Esophagus squamous epithelium (tissue), 5 donors: ENCODE results near the gene P4HA3. TPM values are rescaled to one million over a fixed set of nuclear protein-coding genes. Genes with fewer than 3 reads are reported as not detected.

ENCODE experiments used
- DNase-seq: peaks from one replicate; lab custom pipeline; 2025; lab: John Stamatoyannopoulos, UW
- H3K27ac ChIP-seq, 4 donors: fragments of 200-600 bp; sonication (generic); one replicate each; pipeline ENCODE4 v1.5.1; 2016 to 2019; ENCODE audit warnings: mild to moderate bottlenecking in 1 of 4
- H3K27me3 ChIP-seq, 4 donors: fragments of 200-600 bp; sonication (generic); 1 replicate in 3 of 4; 2 replicates in 1 of 4; pipeline versions ENCODE4 v1.5.1 to v1.6.0; 2017 to 2021; ENCODE audit warnings: antibody characterized with exemption in 1 of 4
- H3K36me3 ChIP-seq, 3 donors: fragments of 200-600 bp; sonication (generic); one replicate each; pipeline ENCODE4 v1.5.1; 2016 to 2019
- H3K4me1 ChIP-seq, 3 donors: fragments of 200-600 bp; sonication (generic); one replicate each; pipeline ENCODE4 v1.5.1; 2017 to 2019
- H3K4me3 ChIP-seq, 4 donors: fragments of 200-600 bp; sonication (generic); 1 replicate in 3 of 4; 2 replicates in 1 of 4; pipeline ENCODE4 v1.5.1; 2016 to 2019; ENCODE audit warnings: mild to moderate bottlenecking in 2 of 4, moderate library complexity in 1 of 4
- H3K9me3 ChIP-seq, 3 donors: fragments of 200-600 bp; sonication (generic); one replicate each; pipeline ENCODE4 v1.5.1; 2016 to 2019
- POLR2A ChIP-seq, 4 donors: fragments of 450-650 bp; IDR thresholded peaks; one replicate each; pipeline ENCODE4 v1.6.1; 2017; ENCODE audit warnings: antibody characterized with exemption in 4 of 4, mild to moderate bottlenecking in 4 of 4, moderate library complexity in 3 of 4
- WGBS, 2 donors: methylation state at CpG; one replicate each; pipeline ENCODE4 v1.1.5; 2018; 5-methylcytosine and 5-hydroxymethylcytosine counted together
- intact Hi-C: fragments of 100-400 bp; cut with DNase I; formaldehyde crosslinking; loops from one replicate; pipeline ENCODE4 v1.15.0; 2022
- total RNA-seq, 4 donors: library from RNA; depleted of rRNA; stranded (reverse); fragments of >200 nt; gene quantifications; one replicate each; pipeline ENCODE4 v1.1.0, GENCODE V29; 2016
- TF ChIP-seq, protein P1 (sequence below), 6 experiments: fragments of 450-650 bp in 4 of 6; fragments of 200-600 bp in 2 of 6; sonication (generic) in 2 of 6; IDR thresholded peaks; one replicate each; pipeline ENCODE4 v1.5.1; 2016 to 2019; ENCODE audit warnings: antibody characterized with exemption in 6 of 6, mild to moderate bottlenecking in 4 of 6, moderate library complexity in 4 of 6
- donor health status: DM: yes; HTN: yes; CAD: no.

Gene P4HA3
- total RNA-seq, 4 donors from 2014 or later = 0.19 TPM; not detected in 3

DNA sequence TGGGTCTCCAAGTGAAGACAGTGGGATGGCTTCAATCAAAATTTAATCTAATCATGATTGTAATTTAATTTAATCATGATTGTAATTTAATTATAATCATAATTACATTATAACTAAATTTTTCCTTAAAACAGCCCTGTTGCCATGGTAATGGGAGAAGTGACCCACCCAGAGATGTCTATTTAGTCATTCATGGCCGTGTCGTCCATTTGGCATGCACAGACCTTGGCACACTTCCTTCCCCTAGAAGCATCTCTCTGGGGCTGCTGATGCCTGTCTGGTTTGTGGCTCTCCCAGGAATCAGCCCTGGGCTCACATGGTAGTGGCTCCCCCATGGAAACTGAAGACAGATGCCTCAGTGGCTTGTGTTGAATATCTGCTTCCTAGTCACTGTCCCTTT is 27.0 kb downstream of the P4HA3 start:
- DNase-seq = no peak
- no peak overlapping the region for H3K4me3 ChIP-seq
- peaks cover 0 to 5% (median 0%) of the 10 kb centered on the region in 3 donors for H3K4me1 ChIP-seq
- no peaks in the 10 kb centered on the region for H3K36me3 ChIP-seq
- no peak for TF ChIP-seq POLR2A (IDR thresholded peaks at IDR 0.05)
- TF ChIP-seq, protein P1, sequence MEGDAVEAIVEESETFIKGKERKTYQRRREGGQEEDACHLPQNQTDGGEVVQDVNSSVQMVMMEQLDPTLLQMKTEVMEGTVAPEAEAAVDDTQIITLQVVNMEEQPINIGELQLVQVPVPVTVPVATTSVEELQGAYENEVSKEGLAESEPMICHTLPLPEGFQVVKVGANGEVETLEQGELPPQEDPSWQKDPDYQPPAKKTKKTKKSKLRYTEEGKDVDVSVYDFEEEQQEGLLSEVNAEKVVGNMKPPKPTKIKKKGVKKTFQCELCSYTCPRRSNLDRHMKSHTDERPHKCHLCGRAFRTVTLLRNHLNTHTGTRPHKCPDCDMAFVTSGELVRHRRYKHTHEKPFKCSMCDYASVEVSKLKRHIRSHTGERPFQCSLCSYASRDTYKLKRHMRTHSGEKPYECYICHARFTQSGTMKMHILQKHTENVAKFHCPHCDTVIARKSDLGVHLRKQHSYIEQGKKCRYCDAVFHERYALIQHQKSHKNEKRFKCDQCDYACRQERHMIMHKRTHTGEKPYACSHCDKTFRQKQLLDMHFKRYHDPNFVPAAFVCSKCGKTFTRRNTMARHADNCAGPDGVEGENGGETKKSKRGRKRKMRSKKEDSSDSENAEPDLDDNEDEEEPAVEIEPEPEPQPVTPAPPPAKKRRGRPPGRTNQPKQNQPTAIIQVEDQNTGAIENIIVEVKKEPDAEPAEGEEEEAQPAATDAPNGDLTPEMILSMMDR (IDR thresholded peaks at IDR 0.05) = no peak
- 33 to 65% methylated on average over 2 of the region's 2 CpGs for WGBS, 2 donors
- intact Hi-C loops = no loop called here
- no peak overlapping the region for H3K27ac ChIP-seq
- no peaks in the 10 kb centered on the region for H3K9me3 ChIP-seq
- no peaks in the 10 kb centered on the region for H3K27me3 ChIP-seq

DNA sequence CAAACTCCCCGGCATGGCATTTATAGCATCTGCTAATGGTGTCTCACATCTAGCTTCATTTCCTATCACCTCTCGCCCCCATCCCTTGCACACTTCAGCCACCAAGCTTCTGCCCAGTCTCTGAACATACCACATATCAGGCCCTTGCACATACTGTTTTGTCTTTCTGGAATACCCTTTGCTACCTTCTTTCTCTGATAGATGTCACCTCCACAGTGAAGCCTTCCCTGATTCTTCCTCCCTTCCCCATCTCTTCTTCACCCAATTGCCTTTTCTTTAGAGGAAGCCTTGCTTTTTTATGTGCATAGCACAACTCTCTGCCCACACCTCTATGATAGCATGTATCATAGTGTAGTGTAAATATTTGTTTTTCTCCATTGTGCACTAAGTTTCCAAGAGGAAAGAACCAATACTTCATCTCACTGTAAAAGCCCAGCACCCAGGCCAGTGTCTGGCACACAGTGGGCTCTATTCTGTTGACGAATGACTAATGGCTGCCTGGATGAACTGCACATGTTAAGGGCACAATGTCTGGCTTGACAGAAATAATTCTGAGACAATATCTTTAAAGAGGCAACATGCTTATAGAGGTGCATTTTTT is 27.8 kb downstream of the P4HA3 start:
- no peak for TF ChIP-seq POLR2A (IDR thresholded peaks at IDR 0.05)
- TF ChIP-seq, protein P1 (IDR thresholded peaks at IDR 0.05) = no peak
- 75 to 83% methylated on average over 3 of the region's 3 CpGs for WGBS, 2 donors
- no peaks in the 10 kb centered on the region for H3K9me3 ChIP-seq
- H3K36me3 ChIP-seq = no peaks in the 10 kb centered on the region
- no peak overlapping the region for H3K4me3 ChIP-seq
- H3K4me1 ChIP-seq = peaks cover 0 to 5% (median 0%) of the 10 kb centered on the region in 3 donors
- no peaks in the 10 kb centered on the region for H3K27me3 ChIP-seq
- intact Hi-C loops = no loop called here
- H3K27ac ChIP-seq = no peak overlapping the region
- DNase-seq = no peak

DNA sequence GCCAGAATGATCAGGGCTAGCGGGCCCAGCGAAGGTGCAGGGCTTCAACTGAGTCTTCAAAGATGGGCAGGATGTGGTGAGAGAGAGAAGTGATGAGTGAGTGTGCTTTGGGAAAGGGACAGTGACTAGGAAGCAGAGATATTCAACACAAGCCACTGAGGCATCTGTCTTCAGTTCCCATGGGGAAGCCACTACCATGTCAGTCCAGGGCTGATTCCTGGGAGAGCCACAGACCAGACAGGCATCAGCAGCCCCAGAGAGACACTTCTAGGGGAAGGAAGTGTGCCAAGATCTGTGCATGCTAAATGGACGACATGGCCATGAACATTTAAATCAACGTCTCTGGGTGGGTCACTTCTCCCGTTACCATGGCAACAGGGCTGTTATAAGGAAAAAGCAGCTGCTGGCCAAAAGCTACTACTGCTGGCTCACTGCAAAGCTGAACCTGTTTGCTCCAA is 28.5 kb downstream of the P4HA3 start:
- Histone ChIP-seq H3K27ac (no peak overlapping the region), H3K4me1 (peaks cover 0 to under 1% (median 0%) of the 10 kb centered on the region in 3 donors), H3K36me3 (no peaks in the 10 kb centered on the region), H3K4me3 (no peak overlapping the region), H3K9me3 (no peaks in the 10 kb centered on the region), H3K27me3 (no peaks in the 10 kb centered on the region)
- WGBS, 2 donors = 59 to 76% methylated on average over 4 to 5 of the region's 5 CpGs
- intact Hi-C loops = no loop called here
- no peak for TF ChIP-seq POLR2A (IDR thresholded peaks at IDR 0.05)
- TF ChIP-seq, protein P1 (IDR thresholded peaks at IDR 0.05) = no peak
- no peak for DNase-seq

DNA sequence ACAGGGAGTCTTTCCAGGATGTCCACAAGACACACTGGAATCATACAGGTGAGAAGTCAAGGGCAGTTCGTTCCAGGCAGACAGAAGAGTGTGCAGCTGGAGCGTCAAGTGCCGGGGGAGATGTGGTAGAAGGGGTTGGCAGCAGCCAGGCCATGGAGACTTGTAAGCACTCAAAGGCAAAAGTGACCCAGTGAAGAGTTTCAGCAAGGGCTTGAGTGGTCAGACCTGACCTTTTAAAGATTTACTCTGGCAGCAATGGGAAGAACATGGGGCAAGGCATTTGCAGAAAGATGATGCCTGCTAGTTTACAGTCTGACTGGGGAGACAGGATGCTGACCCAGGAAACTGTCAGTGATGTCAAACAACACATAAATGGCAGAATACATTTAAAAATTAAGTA is 29.0 kb downstream of the P4HA3 start:
- no peak for DNase-seq
- intact Hi-C loops = no loop called here
- WGBS, 2 donors = 70 to 74% methylated on average over 3 of the region's 3 CpGs
- H3K36me3 ChIP-seq = no peaks in the 10 kb centered on the region
- H3K27ac ChIP-seq = no peak overlapping the region
- H3K4me1 ChIP-seq = no peaks in the 10 kb centered on the region
- H3K27me3 ChIP-seq = no peaks in the 10 kb centered on the region
- no peak overlapping the region for H3K4me3 ChIP-seq
- H3K9me3 ChIP-seq = no peaks in the 10 kb centered on the region
- TF ChIP-seq, protein P1 (IDR thresholded peaks at IDR 0.05) = no peak
- no peak for TF ChIP-seq POLR2A (IDR thresholded peaks at IDR 0.05)

DNA sequence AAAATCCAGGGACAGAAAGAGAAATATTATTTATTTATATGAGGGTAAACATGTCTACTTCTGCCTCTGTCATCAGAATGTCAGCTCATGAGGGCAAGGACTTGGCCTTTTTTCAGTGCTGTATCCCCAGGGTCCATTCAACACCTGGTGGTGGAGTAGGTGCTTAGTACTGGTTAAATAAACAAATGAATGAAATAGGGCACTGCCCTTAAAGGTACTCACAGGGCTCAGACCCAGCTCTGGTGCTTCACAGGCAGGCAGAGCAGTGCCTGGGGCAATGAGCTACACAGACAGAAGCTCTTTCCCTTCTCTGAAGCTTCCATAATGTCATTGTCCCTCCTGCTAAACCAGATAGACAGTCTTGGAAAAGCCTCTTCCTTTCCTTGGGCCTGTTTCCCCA is 30.9 kb downstream of the P4HA3 start:
- TF ChIP-seq, protein P1 (IDR thresholded peaks at IDR 0.05) = no peak
- no peak for TF ChIP-seq POLR2A (IDR thresholded peaks at IDR 0.05)
- no peak overlapping the region for H3K4me3 ChIP-seq
- no peaks in the 10 kb centered on the region for H3K27me3 ChIP-seq
- intact Hi-C loops = no loop called here
- DNase-seq = no peak
- H3K4me1 ChIP-seq = no peaks in the 10 kb centered on the region
- H3K27ac ChIP-seq = no peak overlapping the region
- H3K9me3 ChIP-seq = no peaks in the 10 kb centered on the region
- H3K36me3 ChIP-seq = no peaks in the 10 kb centered on the region
